SK-N-SH treated with all-trans-retinoic acid at 6 μM for 48 hours (cell line): ENCODE data around the gene RINL.

Experiments used
- ISL1 ChIP-seq: fragments of 250-450 bp; sonication (Bioruptor Pico); IDR thresholded peaks from 2 replicates; pipeline ENCODE4 v2.1.2; 2022; ENCODE audit warnings: mild to moderate bottlenecking, moderate library complexity
- RARB ChIP-seq: fragments of 250-450 bp; sonication (Bioruptor Pico); IDR thresholded peaks from 2 replicates; pipeline ENCODE4 v1.8.0; 2021; ENCODE audit warnings: mild to moderate bottlenecking, moderate library complexity
- TCF4 ChIP-seq: fragments of 250-450 bp; sonication (Bioruptor Pico); IDR thresholded peaks from 2 replicates; pipeline ENCODE4 v1.8.0; 2021; ENCODE audit warnings: mild to moderate bottlenecking, moderate library complexity, borderline replicate concordance
- ZFP3 ChIP-seq: fragments of 250-450 bp; sonication (Bioruptor Pico); IDR thresholded peaks from 2 replicates; pipeline ENCODE4 v1.5.0; 2020; ENCODE audit warnings: mild to moderate bottlenecking, moderate library complexity
- TF ChIP-seq, protein P1 (sequence below): fragments of 250-450 bp; sonication (Bioruptor Pico); IDR thresholded peaks from 2 replicates; pipeline ENCODE4 v1.8.0; 2020; ENCODE audit warnings: mild to moderate bottlenecking, moderate library complexity, borderline replicate concordance

DNA sequence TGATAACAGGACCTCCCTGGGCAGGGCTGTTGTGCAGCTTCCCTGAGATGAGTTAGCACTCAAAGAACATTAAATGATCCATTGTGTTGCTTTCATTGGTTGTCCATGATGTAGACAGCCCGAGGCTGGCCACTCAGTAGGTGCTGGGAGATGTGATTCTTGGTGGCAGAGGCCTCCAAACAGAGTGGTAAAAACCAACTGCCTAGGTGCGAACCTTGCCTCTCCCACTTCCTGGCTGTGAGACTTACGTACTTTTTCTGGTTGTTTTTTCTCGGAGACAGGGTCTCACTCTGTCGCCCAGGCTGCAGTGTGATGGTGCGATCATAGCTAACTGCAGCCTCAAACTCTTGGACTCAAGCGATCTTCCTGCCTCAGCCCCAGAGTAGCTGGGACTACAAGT is 46.3 kb upstream of the RINL start:
- TF ChIP-seq, protein P1, sequence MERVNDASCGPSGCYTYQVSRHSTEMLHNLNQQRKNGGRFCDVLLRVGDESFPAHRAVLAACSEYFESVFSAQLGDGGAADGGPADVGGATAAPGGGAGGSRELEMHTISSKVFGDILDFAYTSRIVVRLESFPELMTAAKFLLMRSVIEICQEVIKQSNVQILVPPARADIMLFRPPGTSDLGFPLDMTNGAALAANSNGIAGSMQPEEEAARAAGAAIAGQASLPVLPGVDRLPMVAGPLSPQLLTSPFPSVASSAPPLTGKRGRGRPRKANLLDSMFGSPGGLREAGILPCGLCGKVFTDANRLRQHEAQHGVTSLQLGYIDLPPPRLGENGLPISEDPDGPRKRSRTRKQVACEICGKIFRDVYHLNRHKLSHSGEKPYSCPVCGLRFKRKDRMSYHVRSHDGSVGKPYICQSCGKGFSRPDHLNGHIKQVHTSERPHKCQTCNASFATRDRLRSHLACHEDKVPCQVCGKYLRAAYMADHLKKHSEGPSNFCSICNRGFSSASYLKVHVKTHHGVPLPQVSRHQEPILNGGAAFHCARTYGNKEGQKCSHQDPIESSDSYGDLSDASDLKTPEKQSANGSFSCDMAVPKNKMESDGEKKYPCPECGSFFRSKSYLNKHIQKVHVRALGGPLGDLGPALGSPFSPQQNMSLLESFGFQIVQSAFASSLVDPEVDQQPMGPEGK (CRISPR knock-in tag): no peak
- TF ChIP-seq TCF4 (CRISPR knock-in tag) (no peak), ISL1 (CRISPR knock-in tag) (no peak), RARB (CRISPR knock-in tag) (no peak), ZFP3 (CRISPR knock-in tag) (no peak)
